Endothelial cell (in vitro differentiated cells): ENCODE data around the gene STK35. TPM values are rescaled to one million over a fixed set of nuclear protein-coding genes. Genes with fewer than 3 reads are reported as not detected.

Source experiments
- DNase-seq: peaks from one replicate; pipeline ENCODE4 v3.0.0; 2021; ENCODE audit warnings: low spot score
- H3K27ac Mint-ChIP-seq: one replicate; pipeline ENCODE4 v1.8.0; 2021; ENCODE audit warnings: mixed read lengths, inconsistent platforms; ENCODE audit not compliant: unreplicated experiment
- H3K27me3 Mint-ChIP-seq: one replicate; pipeline ENCODE4 v1.8.0; 2021; ENCODE audit warnings: mild to moderate bottlenecking, moderate library complexity, mixed read lengths, inconsistent platforms; ENCODE audit not compliant: unreplicated experiment
- H3K36me3 Mint-ChIP-seq: one replicate; pipeline ENCODE4 v1.8.0; 2021; ENCODE audit warnings: mild to moderate bottlenecking, low read depth, mixed read lengths, inconsistent platforms; ENCODE audit not compliant: unreplicated experiment
- H3K4me1 Mint-ChIP-seq: one replicate; pipeline ENCODE4 v1.8.0; 2021; ENCODE audit warnings: mild to moderate bottlenecking, mixed read lengths, inconsistent platforms; ENCODE audit not compliant: unreplicated experiment
- H3K4me3 Mint-ChIP-seq: one replicate; pipeline ENCODE4 v1.8.0; 2021; ENCODE audit warnings: mild to moderate bottlenecking, mixed read lengths, inconsistent platforms; ENCODE audit not compliant: unreplicated experiment
- H3K9me3 Mint-ChIP-seq: one replicate; pipeline ENCODE4 v1.8.0; 2021; ENCODE audit warnings: mixed read lengths, inconsistent platforms; ENCODE audit not compliant: unreplicated experiment
- CTCF ChIP-seq: fragments of 200-600 bp; sonication (generic); IDR thresholded peaks from one replicate; pipeline ENCODE4 v1.5.0; 2021; ENCODE audit warnings: antibody characterized with exemption; ENCODE audit not compliant: unreplicated experiment
- total RNA-seq: library from RNA; stranded (reverse); fragmentation: NEBNext Ultra II Directional; extraction: Animal tissue kit (Norgen Biotek cat#: 25700); gene quantifications from one replicate; pipeline ENCODE4 v1.2.1, GENCODE V29; 2021; ENCODE audit not compliant: unreplicated experiment

The STK35 gene
- total RNA-seq, 1 donor from 2014 or later = 31.3 TPM

- Mint-ChIP-seq H3K9me3 (no peaks in the 10 kb centered on the region), H3K27me3 (peaks cover 3% of the 10 kb centered on the region), H3K4me3 (no peak overlapping the region), H3K36me3 (peaks cover 8% of the 10 kb centered on the region), H3K27ac (no peak overlapping the region), H3K4me1 (peaks cover under 1% of the 10 kb centered on the region)
- no peak for DNase-seq
- no peak for TF ChIP-seq CTCF
Measured at GRCh38 chr20:2149507-2149906, 47.9 kb downstream of the STK35 start.

GRCh38 chr20:2150660-2151059 lies 49.0 kb downstream of the STK35 start:
- no peak overlapping the region for H3K27ac Mint-ChIP-seq
- DNase-seq = no peak
- TF ChIP-seq CTCF = no peak
- no peak overlapping the region for H3K4me3 Mint-ChIP-seq
- H3K9me3 Mint-ChIP-seq = no peaks in the 10 kb centered on the region
- peaks cover 3% of the 10 kb centered on the region for H3K27me3 Mint-ChIP-seq
- H3K4me1 Mint-ChIP-seq = peaks cover 11% of the 10 kb centered on the region
- H3K36me3 Mint-ChIP-seq = peaks cover 8% of the 10 kb centered on the region

- H3K27ac Mint-ChIP-seq = no peak overlapping the region
- H3K36me3 Mint-ChIP-seq = peaks cover 8% of the 10 kb centered on the region
- no peak for TF ChIP-seq CTCF
- H3K4me1 Mint-ChIP-seq = peaks cover 16% of the 10 kb centered on the region
- H3K4me3 Mint-ChIP-seq = no peak overlapping the region
- no peaks in the 10 kb centered on the region for H3K9me3 Mint-ChIP-seq
- H3K27me3 Mint-ChIP-seq = peaks cover 2% of the 10 kb centered on the region
- DNase-seq = no peak
Measured at GRCh38 chr20:2151858-2152281, 50.2 kb downstream of the STK35 start.

GRCh38 chr20:2152317-2152716 lies 50.7 kb downstream of the STK35 start:
- no peak for DNase-seq
- TF ChIP-seq CTCF = no peak
- Mint-ChIP-seq H3K36me3 (peaks cover 8% of the 10 kb centered on the region), H3K27me3 (peaks cover 2% of the 10 kb centered on the region), H3K27ac (no peak overlapping the region), H3K4me1 (peaks cover 16% of the 10 kb centered on the region), H3K9me3 (no peaks in the 10 kb centered on the region), H3K4me3 (no peak overlapping the region)

GRCh38 chr20:2153326-2153725 lies 51.7 kb downstream of the STK35 start:
- Mint-ChIP-seq H3K27ac (no peak overlapping the region), H3K4me3 (no peak overlapping the region), H3K36me3 (peaks cover 4% of the 10 kb centered on the region), H3K4me1 (peaks cover 16% of the 10 kb centered on the region), H3K27me3 (peaks cover 2% of the 10 kb centered on the region), H3K9me3 (no peaks in the 10 kb centered on the region)
- DNase-seq = no peak
- TF ChIP-seq CTCF = no peak
